Muscle layer of colon (tissue), 2 donors: ENCODE results near the gene PRADC1.

Source experiments
- H3K27ac ChIP-seq: one replicate; pipeline ENCODE4 v1.7.0; 2013; ENCODE audit warnings: low read depth, mild to moderate bottlenecking, low read length, moderate library complexity
- H3K27me3 ChIP-seq, 2 donors: one replicate each; pipeline ENCODE4 v1.7.0; 2013; ENCODE audit warnings: low read length in 2 of 2, mild to moderate bottlenecking in 2 of 2; ENCODE audit not compliant: insufficient read depth in 2 of 2, control insufficient read depth in 1 of 2
- H3K36me3 ChIP-seq: one replicate; pipeline ENCODE4 v1.7.0; 2013; ENCODE audit warnings: mild to moderate bottlenecking, low read length; ENCODE audit not compliant: insufficient read depth
- H3K4me1 ChIP-seq: one replicate; pipeline ENCODE4 v1.7.0; 2013; ENCODE audit warnings: mild to moderate bottlenecking, low read length; ENCODE audit not compliant: insufficient read depth
- H3K4me3 ChIP-seq, 2 donors: one replicate each; pipeline ENCODE4 v1.7.0; 2013; ENCODE audit warnings: low read length in 2 of 2, low read depth in 1 of 2, mild to moderate bottlenecking in 1 of 2, moderate library complexity in 1 of 2
- H3K9ac ChIP-seq: one replicate; pipeline ENCODE4 v1.7.0; 2013; ENCODE audit warnings: low read length
- H3K9me3 ChIP-seq: one replicate; pipeline ENCODE4 v1.7.0; 2013; ENCODE audit warnings: mild to moderate bottlenecking, low read length
- donor health status: abdominal sarcoma.
- donor health status: Adenocarcinoma of cecum.

Gene PRADC1

GRCh38 chr2:73233154-73233931, at the start of gene PRADC1:
Gene PRADC1 (minus strand): TSS chr2:73233239. CDS start chr2:73233160, 79 bp downstream.
- peak within 1 kb of the TSS; percentile 94 for H3K27ac ChIP-seq
- H3K4me1 ChIP-seq, result peaks cover 36% of the 10 kb centered on the region
- H3K9me3 ChIP-seq, result no peaks in the 10 kb centered on the region
- peak within 1 kb of the TSS; percentile 63 to 78 for H3K4me3 ChIP-seq
- no peaks in the 10 kb centered on the region for H3K27me3 ChIP-seq
- peaks cover 18% of the 10 kb centered on the region for H3K36me3 ChIP-seq
- H3K9ac ChIP-seq, result peak within 1 kb of the TSS; percentile 65

DNA sequence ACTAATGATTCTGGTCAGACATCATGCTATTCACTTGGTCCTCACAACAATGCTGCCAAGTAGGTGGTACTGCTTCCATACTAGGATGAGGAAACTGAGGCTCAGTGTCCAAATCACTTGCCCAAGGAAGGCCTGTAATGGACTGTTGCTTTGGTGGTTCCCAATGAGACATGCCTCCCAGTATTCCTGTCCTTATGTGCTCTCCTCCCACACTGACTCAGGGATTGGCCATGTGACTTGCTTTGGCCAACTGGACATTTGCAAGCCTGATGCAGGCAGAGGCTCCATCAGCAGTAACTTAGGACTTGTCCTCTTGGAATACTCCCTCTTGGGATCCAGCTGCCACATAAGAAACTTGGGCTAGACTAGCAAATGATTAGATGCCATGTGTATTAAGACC, 48.2 kb upstream of the PRADC1 start:
- H3K4me1 ChIP-seq, result peaks cover 7% of the 10 kb centered on the region
- H3K9me3 ChIP-seq, result no peaks in the 10 kb centered on the region
- no peak overlapping the region for H3K27ac ChIP-seq
- H3K9ac ChIP-seq, result no peak overlapping the region
- H3K4me3 ChIP-seq, result no peak overlapping the region
- H3K36me3 ChIP-seq, result no peaks in the 10 kb centered on the region
- peaks cover 0 to 15% of the 10 kb centered on the region in 2 donors for H3K27me3 ChIP-seq

DNA sequence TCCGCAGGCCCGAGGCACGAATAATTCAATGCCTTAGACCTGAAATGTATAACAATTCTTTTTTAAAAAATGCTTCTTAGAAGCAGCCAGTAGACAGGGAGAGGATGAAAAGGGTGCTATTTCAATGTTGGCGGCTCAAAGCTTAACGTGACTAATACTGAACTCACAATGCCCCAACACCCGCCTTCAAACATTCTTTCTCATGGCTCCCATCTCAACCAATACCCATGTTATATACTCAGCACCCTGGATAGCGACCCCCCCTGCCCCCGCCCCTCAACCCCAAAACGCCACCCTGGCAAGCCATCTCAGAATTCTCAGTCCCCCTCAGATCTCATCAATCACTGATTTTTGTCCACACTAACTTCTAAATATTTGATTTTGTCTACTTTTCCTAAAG, 46.8 kb upstream of the PRADC1 start:
- Histone ChIP-seq H3K9me3 (no peaks in the 10 kb centered on the region), H3K9ac (no peak overlapping the region), H3K27me3 (peaks cover 0 to 2% of the 10 kb centered on the region in 2 donors)

DNA sequence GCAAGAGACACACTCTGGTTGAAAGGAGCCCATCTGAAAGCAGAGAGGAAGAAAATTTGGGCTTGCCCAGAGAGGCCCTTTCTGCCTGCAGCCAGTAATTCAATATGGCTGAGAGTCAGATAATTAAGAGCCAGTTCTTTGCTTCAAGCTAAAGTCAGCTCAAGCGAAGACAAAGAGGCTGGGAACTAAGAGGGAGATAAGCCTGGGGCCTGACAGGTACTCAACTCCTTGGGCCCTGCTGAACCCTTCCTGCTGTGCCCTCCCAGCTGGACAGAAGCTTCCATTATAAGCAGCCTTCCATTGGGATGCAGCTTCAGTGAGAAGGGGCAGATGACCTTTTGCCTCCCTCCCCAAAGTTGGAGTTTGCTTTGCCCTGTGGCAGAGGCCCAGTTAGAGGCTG, 39.2 kb upstream of the PRADC1 start:
- H3K36me3 ChIP-seq, result no peaks in the 10 kb centered on the region
- no peak overlapping the region for H3K27ac ChIP-seq
- no peaks in the 10 kb centered on the region for H3K9me3 ChIP-seq
- H3K27me3 ChIP-seq, result peaks cover 0 to 12% of the 10 kb centered on the region in 2 donors
- H3K9ac ChIP-seq, result no peak overlapping the region
- H3K4me3 ChIP-seq, result no peak overlapping the region
- no peaks in the 10 kb centered on the region for H3K4me1 ChIP-seq

More for the DNA sequence above, 46.8 kb upstream of the PRADC1 start:
- Histone ChIP-seq H3K36me3 (no peaks in the 10 kb centered on the region), H3K27ac (no peak overlapping the region), H3K4me3 (no peak overlapping the region), H3K4me1 (peaks cover 2% of the 10 kb centered on the region)

DNA sequence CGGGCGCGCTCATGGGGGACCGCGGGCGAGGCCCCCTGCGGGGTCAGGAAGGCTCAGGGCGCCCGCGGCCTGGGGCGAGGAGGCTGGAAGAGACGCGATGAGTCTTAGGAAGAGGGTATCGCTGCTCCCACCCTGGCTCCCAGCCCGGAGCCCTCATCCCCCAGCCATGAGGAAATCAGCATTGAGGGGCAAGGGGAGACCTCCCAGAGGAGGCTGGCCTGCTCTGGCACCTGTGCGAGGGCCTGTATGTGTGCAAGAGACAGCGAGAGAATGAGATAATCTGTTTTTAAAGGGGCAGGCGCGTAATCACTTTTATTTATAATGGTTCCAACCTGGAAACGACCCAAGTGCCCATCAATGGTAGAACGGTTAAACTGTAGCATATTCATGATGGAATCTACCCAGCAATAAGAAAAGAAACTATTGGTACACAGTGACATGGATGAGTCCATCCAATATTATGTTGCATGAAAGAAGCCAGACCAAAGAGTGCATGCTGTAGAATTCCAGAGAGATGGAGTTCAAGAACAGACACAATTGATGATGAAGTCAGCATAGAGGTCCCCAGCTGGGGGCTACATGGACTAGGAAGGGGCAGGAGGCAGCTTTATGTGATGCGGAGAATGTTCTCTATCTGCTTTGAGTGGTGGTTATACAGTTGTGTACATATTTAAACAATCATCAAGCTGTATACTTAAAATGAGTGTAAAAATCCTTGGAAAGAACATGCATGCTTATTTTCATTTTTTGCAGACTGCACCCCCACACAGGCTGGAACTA, 36.8 kb upstream of the PRADC1 start:
- Histone ChIP-seq H3K27me3 (peaks cover 0 to 17% of the 10 kb centered on the region in 2 donors), H3K4me1 (no peaks in the 10 kb centered on the region), H3K4me3 (no peak overlapping the region), H3K9ac (no peak overlapping the region), H3K27ac (no peak overlapping the region), H3K9me3 (no peaks in the 10 kb centered on the region), H3K36me3 (no peaks in the 10 kb centered on the region)

DNA sequence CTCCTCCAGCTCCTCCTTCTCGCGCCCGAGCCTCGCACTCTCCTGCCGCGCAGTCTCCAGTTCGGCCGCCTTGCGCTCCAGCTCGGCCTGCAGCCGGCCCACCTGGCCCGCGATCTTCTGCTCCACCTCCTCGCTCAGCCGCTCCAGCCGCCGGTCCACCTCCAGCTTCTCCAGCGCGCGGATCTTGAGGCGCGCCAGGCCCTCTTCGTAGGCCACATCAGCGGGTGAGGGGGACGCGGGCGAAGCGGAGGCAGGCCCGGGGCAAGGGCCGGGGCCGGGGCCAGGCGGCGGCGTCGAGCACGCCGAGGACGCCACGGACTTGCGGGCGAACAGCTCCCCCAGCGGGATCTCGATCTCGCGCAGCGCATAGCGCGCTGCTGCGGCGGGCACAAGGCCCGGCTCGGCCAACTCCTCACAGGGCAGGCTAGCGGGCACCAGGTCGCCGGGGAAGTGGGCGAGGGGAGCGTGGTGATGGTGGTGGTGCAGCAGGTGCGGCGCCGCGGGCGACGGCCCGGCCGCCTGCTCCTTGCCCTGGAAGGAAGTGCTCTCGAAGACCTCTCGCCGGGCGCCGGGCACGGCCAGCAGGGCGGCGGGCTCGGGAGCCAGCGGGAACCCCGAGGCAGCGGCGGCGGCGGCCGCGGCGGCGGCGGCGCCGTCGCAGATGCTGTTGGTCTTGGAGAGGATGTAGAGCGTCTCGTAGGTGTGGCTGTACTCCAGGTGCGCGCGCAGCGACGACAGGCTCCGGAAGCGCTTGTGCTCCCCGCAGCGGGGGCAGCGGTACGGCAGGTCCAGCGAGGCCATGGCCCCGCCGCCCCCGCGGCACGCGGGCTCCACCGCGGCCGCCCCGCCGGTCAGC, 36.0 kb upstream of the PRADC1 start:
- Histone ChIP-seq H3K27me3 (peaks cover 0 to 17% of the 10 kb centered on the region in 2 donors), H3K4me1 (no peaks in the 10 kb centered on the region), H3K9me3 (no peaks in the 10 kb centered on the region), H3K4me3 (no peak overlapping the region), H3K9ac (no peak overlapping the region), H3K36me3 (no peaks in the 10 kb centered on the region), H3K27ac (no peak overlapping the region)

- H3K9ac ChIP-seq, result no peak overlapping the region
Measured at GRCh38 chr2:73268366-73268829, 35.4 kb upstream of the PRADC1 start.

GRCh38 chr2:73267008-73267407, 34.0 kb upstream of the PRADC1 start:
- Histone ChIP-seq H3K27ac (no peak overlapping the region), H3K4me3 (no peak overlapping the region), H3K27me3 (peaks cover 0 to 17% of the 10 kb centered on the region in 2 donors), H3K36me3 (no peaks in the 10 kb centered on the region), H3K4me1 (no peaks in the 10 kb centered on the region), H3K9ac (no peak overlapping the region), H3K9me3 (no peaks in the 10 kb centered on the region)

More at GRCh38 chr2:73268366-73268829, 35.4 kb upstream of the PRADC1 start:
- Histone ChIP-seq H3K4me3 (no peak overlapping the region), H3K9me3 (no peaks in the 10 kb centered on the region), H3K27ac (no peak overlapping the region), H3K4me1 (no peaks in the 10 kb centered on the region), H3K27me3 (peaks cover 0 to 17% of the 10 kb centered on the region in 2 donors), H3K36me3 (no peaks in the 10 kb centered on the region)

DNA sequence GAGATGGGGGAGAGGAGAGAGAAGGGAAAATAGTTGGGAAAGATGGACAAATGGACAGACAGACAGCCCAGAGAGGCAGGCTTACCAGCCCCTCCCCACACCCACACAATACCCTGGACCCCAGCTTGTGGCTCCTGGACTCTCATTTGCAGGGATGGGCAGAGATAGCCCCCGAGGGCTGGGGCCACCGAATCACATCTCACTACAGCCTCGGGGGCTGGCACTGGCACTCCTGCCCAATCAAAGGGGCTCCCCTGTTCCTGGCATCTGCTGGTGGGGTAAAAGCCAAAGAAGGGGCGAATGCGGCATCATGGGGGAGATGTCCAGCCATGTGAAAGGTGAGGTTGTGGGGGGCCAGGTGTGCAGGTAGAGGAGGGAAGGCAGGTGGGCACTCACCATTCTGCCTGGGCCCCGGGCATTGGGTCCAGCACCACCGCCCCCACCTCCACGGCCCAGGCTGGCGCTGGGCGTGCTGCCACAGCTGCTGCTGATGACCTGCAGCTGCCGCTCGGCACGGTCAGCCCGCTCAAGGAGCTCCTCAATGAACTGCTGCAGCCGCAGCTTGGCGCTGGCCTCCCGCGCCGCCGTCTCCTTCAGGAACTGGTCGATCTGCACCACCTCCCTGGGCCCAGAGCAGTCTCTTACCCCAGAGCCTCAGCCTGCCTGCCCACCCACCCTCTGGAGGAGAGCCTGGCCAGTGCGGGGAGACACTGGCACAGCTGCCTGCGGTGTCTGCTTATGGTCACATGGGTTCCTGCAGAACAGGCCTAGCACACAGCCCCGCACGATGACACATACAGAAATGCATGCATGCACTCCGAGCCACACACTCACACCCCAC, 33.2 kb upstream of the PRADC1 start:
- Histone ChIP-seq H3K9ac (no peak overlapping the region), H3K9me3 (no peaks in the 10 kb centered on the region), H3K4me3 (no peak overlapping the region), H3K27me3 (peaks cover 0 to 17% of the 10 kb centered on the region in 2 donors), H3K4me1 (no peaks in the 10 kb centered on the region), H3K27ac (no peak overlapping the region), H3K36me3 (no peaks in the 10 kb centered on the region)

GRCh38 chr2:73265298-73266060, 32.4 kb upstream of the PRADC1 start:
- Histone ChIP-seq H3K27me3 (peaks cover 0 to 17% of the 10 kb centered on the region in 2 donors), H3K36me3 (no peaks in the 10 kb centered on the region), H3K4me3 (no peak overlapping the region), H3K9ac (no peak overlapping the region), H3K27ac (no peak overlapping the region), H3K9me3 (no peaks in the 10 kb centered on the region), H3K4me1 (no peaks in the 10 kb centered on the region)
